K562 (cell line): ENCODE measurements around the gene PRDM11. TPM values are rescaled to one million over a fixed set of nuclear protein-coding genes. Genes with fewer than 3 reads are reported as not detected.
A peak's percentile ranks its signal among the peaks of the same experiment; 100 is the strongest.

ENCODE experiments used
- ARHGAP35 ChIP-seq: fragments of 450-650 bp; IDR thresholded peaks from 2 replicates; pipeline ENCODE4 v1.6.1; 2018; ENCODE audit not compliant: partially characterized antibody
- ATF1 ChIP-seq, 2 experiments: fragments of 450-650 bp in 1 of 2; IDR thresholded peaks; 2 replicates each; pipeline ENCODE4 v1.6.1; 2016; ENCODE audit warnings: missing compliant biosample characterization in 1 of 2, missing genetic modification characterization in 1 of 2
- BCLAF1 ChIP-seq, 2 experiments: fragments of 450-650 bp in 1 of 2; IDR thresholded peaks; 2 replicates each; pipeline ENCODE4 v1.6.1; 2011 to 2017; ENCODE audit warnings: low read depth in 2 of 2, antibody characterized with exemption in 1 of 2, borderline replicate concordance in 1 of 2, low read length in 1 of 2, mild to moderate bottlenecking in 1 of 2, mixed read lengths in 1 of 2; ENCODE audit not compliant: control insufficient read depth in 1 of 2
- E2F8 ChIP-seq: fragments of 450-650 bp; IDR thresholded peaks from 2 replicates; pipeline ENCODE4 v1.7.1; 2018; ENCODE audit warnings: mild to moderate bottlenecking, low read depth; ENCODE audit not compliant: partially characterized antibody
- FOXP1 ChIP-seq: sonication (generic); formaldehyde crosslinking; IDR thresholded peaks from 2 replicates; pipeline ENCODE4 v1.8.0; 2022; ENCODE audit warnings: mild to moderate bottlenecking, missing genetic modification reagents
- GMEB1 ChIP-seq: fragments of 250-450 bp; sonication (Bioruptor Pico); IDR thresholded peaks from 2 replicates; pipeline ENCODE4 v1.4.0; 2020; ENCODE audit warnings: mild to moderate bottlenecking
- LARP7 ChIP-seq: fragments of 450-650 bp; IDR thresholded peaks from 2 replicates; pipeline ENCODE4 v1.6.1; 2016
- PHB ChIP-seq: fragments of 250-450 bp; sonication (Bioruptor Pico); IDR thresholded peaks from 2 replicates; pipeline ENCODE4 v1.5.0; 2021
- STAT6 ChIP-seq: sonication (generic); formaldehyde crosslinking; IDR thresholded peaks from 2 replicates; pipeline ENCODE4 v1.8.1; 2023; ENCODE audit warnings: mild to moderate bottlenecking, missing genetic modification reagents
- TEAD1 ChIP-seq, 2 experiments: fragments of 450-650 bp in 1 of 2; sonication (generic) in 1 of 2; formaldehyde crosslinking; IDR thresholded peaks; 2 replicates each; pipeline versions ENCODE4 v1.4.0 to v1.8.0; 2020 to 2022; ENCODE audit warnings: mild to moderate bottlenecking in 2 of 2, missing genetic modification reagents in 1 of 2
- TEAD4 ChIP-seq, 2 experiments: sonication (generic) in 1 of 2; formaldehyde crosslinking in 1 of 2; IDR thresholded peaks; 2 replicates each; pipeline versions ENCODE4 v1.6.1 to v1.8.0; 2012 to 2022; ENCODE audit warnings: borderline replicate concordance in 1 of 2, inconsistent platforms in 1 of 2, low read length in 1 of 2, mild to moderate bottlenecking in 1 of 2, missing genetic modification reagents in 1 of 2
- ZNF24 ChIP-seq: fragments of 450-650 bp; IDR thresholded peaks from 2 replicates; pipeline ENCODE4 v1.6.1; 2016
- ZNF445 ChIP-seq: fragments of 250-450 bp; sonication (Bioruptor Pico); IDR thresholded peaks from 2 replicates; pipeline ENCODE4 v1.4.0; 2020; ENCODE audit warnings: low read depth, mild to moderate bottlenecking, moderate library complexity
- polyA plus RNA-seq, 8 experiments: library from polyadenylated mRNA; depleted of rRNA in 4 of 8; stranded (reverse) in 5 of 8; unstranded in 3 of 8; fragments of >200 nt; fragmentation: Nextera tagmentation in 2 of 8; fragmentation: Illumina TruSeq in 1 of 8; extraction: Ambion mirVana in 2 of 8; extraction: Trizol in 1 of 8; gene quantifications; 2 replicates each; pipeline versions ENCODE4 v1.2.1 to v1.2.3, GENCODE V29; 2011 to 2014; ENCODE audit warnings: inconsistent platforms in 1 of 8, missing spikeins in 1 of 8
- total RNA-seq, 7 experiments: library from RNA; depleted of rRNA in 6 of 7; stranded (reverse); fragments of >200 nt in 6 of 7; fragmentation: Illumina TruSeq in 2 of 7; extraction: Trizol in 2 of 7; gene quantifications; 2 replicates each; pipeline versions ENCODE4 v1.2.1 to v1.2.3, GENCODE V29; 2011 to 2021; ENCODE audit warnings: low replicate concordance in 1 of 7
- TF ChIP-seq, protein P1 (sequence below): IDR thresholded peaks from 2 replicates; pipeline ENCODE4 v1.6.1; 2016; ENCODE audit warnings: missing genetic modification characterization, missing compliant biosample characterization

Gene PRDM11
- total and polyA plus RNA-seq, 9 of the 15 experiments (the other 6 are each of a cell fraction or from before 2014, with no cell fraction given), result 0.01 to 1.1 (median 0.29) TPM

DNA sequence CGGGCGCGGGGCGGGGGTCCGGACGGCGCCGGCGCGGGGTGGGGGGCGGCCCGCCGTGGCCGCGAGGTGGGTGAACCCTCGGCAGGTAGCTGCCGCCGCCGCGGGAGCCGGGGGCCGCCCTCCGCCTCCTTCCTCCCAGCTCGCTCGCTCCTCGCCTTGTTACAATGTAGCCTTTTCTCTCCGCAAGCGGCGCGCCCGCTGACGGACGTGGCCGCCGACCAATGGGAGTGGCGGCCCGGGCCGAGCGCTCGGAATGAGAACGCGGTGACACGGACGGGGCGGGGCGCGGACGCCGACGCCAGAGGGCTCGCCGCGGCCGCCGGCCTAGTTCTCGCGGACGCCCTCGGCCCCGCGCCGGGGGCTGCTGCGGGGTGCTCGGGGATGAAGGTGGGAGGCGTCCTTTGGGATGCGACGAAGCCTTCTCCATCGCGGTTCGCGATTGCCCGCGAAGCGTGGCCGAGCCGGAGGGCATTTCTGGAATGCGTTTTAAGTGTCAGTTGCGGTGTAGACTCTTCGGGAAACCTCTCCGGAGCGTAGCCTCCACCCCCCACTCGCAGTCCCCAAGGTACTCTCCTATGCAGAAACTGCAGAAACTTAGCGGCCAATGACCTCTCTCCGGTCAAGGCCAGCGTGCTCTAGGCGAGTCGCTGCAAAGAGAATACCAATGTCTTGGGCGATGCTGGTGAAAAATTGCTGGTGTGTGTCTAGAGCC is 734 bp downstream of the PRDM11 start (continued):
- no peak for TF ChIP-seq E2F8
- TF ChIP-seq ZNF24, result peak; percentile 50; the same call in 1 of the 2 replicates
- TF ChIP-seq STAT6 (CRISPR knock-in tag), result no peak
- peak; percentile 90 for TF ChIP-seq GMEB1 (CRISPR knock-in tag)
- peak in 1 of 2 experiments; percentile 87; a peak in 2 of 4 replicates for TF ChIP-seq TEAD1 (CRISPR knock-in tag; IDR thresholded peaks at IDR 0.05)
- TF ChIP-seq LARP7, result no peak
- TF ChIP-seq TEAD4 (IDR thresholded peaks at IDR 0.05; ENCODE audit: low read length), result no peak; the same call in 1 of the 2 replicates
- TF ChIP-seq TEAD4 (CRISPR knock-in tag; IDR thresholded peaks at IDR 0.05; ENCODE audit: borderline replicate concordance), result 0 out of 2 replicates have a peak, but pooled peaks have one; percentile 44
- TF ChIP-seq BCLAF1 (IDR thresholded peaks at IDR 0.05; ENCODE audit: borderline replicate concordance in 1 of 2, control insufficient read depth in 1 of 2, low read depth in 2 of 2, low read length in 1 of 2), result no peak
- no peak for TF ChIP-seq ARHGAP35
- TF ChIP-seq, protein P1, sequence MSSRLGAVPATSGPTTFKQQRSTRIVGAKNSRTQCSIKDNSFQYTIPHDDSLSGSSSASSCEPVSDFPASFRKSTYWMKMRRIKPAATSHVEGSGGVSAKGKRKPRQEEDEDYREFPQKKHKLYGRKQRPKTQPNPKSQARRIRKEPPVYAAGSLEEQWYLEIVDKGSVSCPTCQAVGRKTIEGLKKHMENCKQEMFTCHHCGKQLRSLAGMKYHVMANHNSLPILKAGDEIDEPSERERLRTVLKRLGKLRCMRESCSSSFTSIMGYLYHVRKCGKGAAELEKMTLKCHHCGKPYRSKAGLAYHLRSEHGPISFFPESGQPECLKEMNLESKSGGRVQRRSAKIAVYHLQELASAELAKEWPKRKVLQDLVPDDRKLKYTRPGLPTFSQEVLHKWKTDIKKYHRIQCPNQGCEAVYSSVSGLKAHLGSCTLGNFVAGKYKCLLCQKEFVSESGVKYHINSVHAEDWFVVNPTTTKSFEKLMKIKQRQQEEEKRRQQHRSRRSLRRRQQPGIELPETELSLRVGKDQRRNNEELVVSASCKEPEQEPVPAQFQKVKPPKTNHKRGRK (tag), result no peak
- TF ChIP-seq FOXP1 (CRISPR knock-in tag), result 0 out of 2 replicates have a peak, but pooled peaks have one; percentile 50
- TF ChIP-seq ZNF445 (CRISPR knock-in tag), result no peak
- peak; percentile 37; the same call in 1 of the 2 replicates for TF ChIP-seq ATF1 (CRISPR knock-in tag; IDR thresholded peaks at IDR 0.05)
- TF ChIP-seq ATF1 (tag; IDR thresholded peaks at IDR 0.05), result peak; percentile 92
- TF ChIP-seq PHB (CRISPR knock-in tag), result no peak
